Endothelial cell of umbilical vein (primary cell): ENCODE data around the gene PTCH2. TPM values are rescaled to one million over a fixed set of nuclear protein-coding genes. Genes with fewer than 3 reads are reported as not detected.

Experiments
- BruUV-seq: library from RNA; stranded (reverse); fragments of 400-500 nt; replicated peaks from 2 replicates; lab custom pipeline; 2021; lab: Mats Ljungman, UMichigan
- CTCF ChIA-PET: fragments of 300-600, 350-600 bp; sonication (Branson Sonifier 250); formaldehyde crosslinking; loops from one replicate; lab custom pipeline; 2021; ENCODE audit warnings: antibody characterized with exemption, inconsistent platforms; lab: Charles Lee
- POLR2A ChIA-PET: fragments of 300-600, 350-600 bp; sonication (Branson Sonifier 250); formaldehyde crosslinking; loops from one replicate; lab custom pipeline; 2021; ENCODE audit warnings: antibody characterized with exemption, inconsistent platforms; lab: Charles Lee
- DNase-seq: peaks from one replicate; pipeline ENCODE4 v3.0.0-alpha.2; 2011; ENCODE audit warnings: low read depth, low spot score
- FAIRE-seq: peaks from 2 replicates; lab custom pipeline; 2011; peaks lifted over from hg19 to GRCh38; lab: Jason Lieb, UNC
- H2AFZ ChIP-seq: 2 replicates; pipeline ENCODE4 v1.6.0; 2012; ENCODE audit warnings: low read depth, low read length, control low read depth, inconsistent platforms
- H3K27ac ChIP-seq: 2 replicates; pipeline ENCODE4 v1.5.1; 2011; ENCODE audit warnings: low read depth, mild to moderate bottlenecking, control low read depth, low read length, moderate library complexity; ENCODE audit not compliant: insufficient read depth
- H3K27me3 ChIP-seq, 2 experiments: 2 replicates each; pipeline versions ENCODE4 v1.6.0 to v1.6.1; 2011; ENCODE audit warnings: low read length in 2 of 2, mixed read lengths in 1 of 2; ENCODE audit not compliant: control insufficient read depth in 2 of 2, insufficient read depth in 2 of 2
- H3K36me3 ChIP-seq, 2 experiments: 2 replicates in 1 of 2; 3 replicates in 1 of 2; pipeline ENCODE4 v1.5.1; 2011; ENCODE audit warnings: low read length in 2 of 2, mild to moderate bottlenecking in 1 of 2, moderate library complexity in 1 of 2; ENCODE audit not compliant: control insufficient read depth in 2 of 2, insufficient read depth in 2 of 2; ENCODE audit errors: extremely low read depth in 1 of 2
- H3K4me1 ChIP-seq: 3 replicates; pipeline ENCODE4 v1.5.1; 2011; ENCODE audit warnings: mild to moderate bottlenecking, low read length; ENCODE audit not compliant: control insufficient read depth, insufficient read depth; ENCODE audit errors: extremely low read depth
- H3K4me2 ChIP-seq: 2 replicates; pipeline ENCODE4 v1.6.1; 2011; ENCODE audit warnings: low read length, control low read depth, mixed read lengths; ENCODE audit not compliant: insufficient read depth
- H3K4me3 ChIP-seq, 3 experiments: fragments of 200-600 bp in 1 of 3; sonication (generic), shearing (Covaris generic) in 1 of 3; replicated peaks in 1 of 3; 2 replicates each; pipeline ENCODE4 v1.5.1; 2011 to 2016; ENCODE audit warnings: control low read depth in 3 of 3, low read length in 3 of 3, mild to moderate bottlenecking in 2 of 3, inconsistent platforms in 1 of 3, low read depth in 1 of 3, moderate library complexity in 1 of 3; ENCODE audit not compliant: insufficient read depth in 1 of 3
- H3K79me2 ChIP-seq: 2 replicates; pipeline ENCODE4 v1.6.0; 2012; ENCODE audit warnings: low read length, inconsistent platforms; ENCODE audit not compliant: control insufficient read depth, insufficient read depth
- H3K9ac ChIP-seq: replicated peaks from 2 replicates; pipeline ENCODE3; 2011; ENCODE audit warnings: low read length, control low read depth; ENCODE audit not compliant: insufficient read depth; ENCODE audit errors: extremely low read depth
- H3K9me1 ChIP-seq: replicated peaks from 3 replicates; pipeline ENCODE4 v1.6.0; 2011; ENCODE audit warnings: mild to moderate bottlenecking, low read length; ENCODE audit not compliant: control insufficient read depth, insufficient read depth; ENCODE audit errors: extremely low read depth
- H3K9me3 ChIP-seq: replicated peaks from 2 replicates; pipeline ENCODE4 v1.5.1; 2012; ENCODE audit warnings: low read length, inconsistent platforms; ENCODE audit not compliant: control insufficient read depth, insufficient read depth
- H4K20me1 ChIP-seq: replicated peaks from 2 replicates; pipeline ENCODE3; 2011; ENCODE audit warnings: mild to moderate bottlenecking, low read length; ENCODE audit not compliant: control insufficient read depth, insufficient read depth; ENCODE audit errors: extremely low read depth
- CTCF ChIP-seq, 2 donors: IDR thresholded peaks; 1 replicate in 1 of 2; 2 replicates in 1 of 2; pipeline ENCODE4 v1.5.1; 2011; ENCODE audit warnings: low read length in 2 of 2, mild to moderate bottlenecking in 2 of 2, moderate library complexity in 2 of 2, control low read depth in 1 of 2, inconsistent platforms in 1 of 2, low read depth in 1 of 2; ENCODE audit not compliant: insufficient read depth in 1 of 2; ENCODE audit errors: extremely low read depth in 1 of 2
- EZH2 ChIP-seq: IDR thresholded peaks from 2 replicates; pipeline ENCODE4 v1.6.1; 2012; ENCODE audit warnings: borderline replicate concordance, low read depth, mild to moderate bottlenecking, moderate library complexity, low read length, inconsistent platforms; ENCODE audit not compliant: severe bottlenecking
- FOS ChIP-seq: IDR thresholded peaks from 2 replicates; pipeline ENCODE4 v1.6.1; 2011; ENCODE audit warnings: mild to moderate bottlenecking, low read length, moderate library complexity, borderline replicate concordance; ENCODE audit not compliant: insufficient read depth
- GATA2 ChIP-seq: IDR thresholded peaks from 2 replicates; pipeline ENCODE4 v1.7.0; 2011; ENCODE audit warnings: low read depth, mild to moderate bottlenecking, moderate library complexity, mixed read lengths, low read length; ENCODE audit not compliant: insufficient read length, insufficient read depth
- JUN ChIP-seq: IDR thresholded peaks from 2 replicates; pipeline ENCODE4 v1.6.1; 2011; ENCODE audit warnings: borderline replicate concordance, low read depth; ENCODE audit not compliant: insufficient read length, insufficient read depth
- MAX ChIP-seq: IDR thresholded peaks from 2 replicates; pipeline ENCODE4 v1.6.1; 2011; ENCODE audit not compliant: insufficient read depth, insufficient read length
- MYC ChIP-seq: IDR thresholded peaks from one replicate; pipeline ENCODE4 v1.6.1; 2011; ENCODE audit warnings: mild to moderate bottlenecking, low read depth, low read length
- POLR2A ChIP-seq: IDR thresholded peaks from 2 replicates; pipeline ENCODE4 v1.6.1; 2012; ENCODE audit warnings: low read depth, mild to moderate bottlenecking, control low read depth, low read length
- POLR2AphosphoS5 ChIP-seq: IDR thresholded peaks from 2 replicates; pipeline ENCODE4 v1.6.1; 2012; ENCODE audit warnings: low read depth, mild to moderate bottlenecking, control low read depth, low read length, moderate library complexity; ENCODE audit not compliant: insufficient read depth
- dilution Hi-C: fragments of 300-500 bp; cut with MboI; formaldehyde crosslinking; loops from one replicate; pipeline ENCODE4 v1.15.0; 2019; ENCODE audit warnings: low sequenced_read_pairs; ENCODE audit not compliant: extremely low pct_ligation_motif_present
- intact Hi-C: fragments of 100-400 bp; cut with micrococcal nuclease; formaldehyde crosslinking; loops from one replicate; pipeline ENCODE4 v1.10.0; 2022
- polyA plus RNA-seq, 4 experiments: library from polyadenylated mRNA; depleted of rRNA in 3 of 4; stranded (reverse) in 3 of 4; unstranded in 1 of 4; fragments of >200 nt; gene quantifications; 2 replicates each; pipeline versions ENCODE4 v1.2.1 to v1.2.3, GENCODE V29; 2011 to 2012; ENCODE audit warnings: missing spikeins in 1 of 4
- total RNA-seq: library from RNA; stranded (reverse); gene quantifications from 2 replicates; pipeline ENCODE4 v1.2.3, GENCODE V29; 2021

PTCH2 gene
- total and polyA plus RNA-seq, 2 donors (not counting 3 experiments of a cell fraction or from before 2014, with no cell fraction given), result 1.8 TPM

GRCh38 chr1:44860891-44861425 lies 17.9 kb upstream of the PTCH2 start:
- no peaks in the 10 kb centered on the region for H3K79me2 ChIP-seq
- no peak overlapping the region for H3K4me2 ChIP-seq
- no peaks in the 10 kb centered on the region for H3K27me3 ChIP-seq
- H3K36me3 ChIP-seq, result peaks cover 0 to 3% of the 10 kb centered on the region in 2 experiments
- dilution Hi-C loops, result no loop called here
- no peaks in the 10 kb centered on the region for H3K9me3 ChIP-seq
- intact Hi-C loops, result no loop called here
- BruUV-seq, result no TSS peak
- no peak for FAIRE-seq
- TF ChIP-seq POLR2A (no peak), MAX (no peak), POLR2AphosphoS5 (no peak), FOS (no peak), GATA2 (no peak), CTCF (IDR thresholded peaks at IDR 0.05; ENCODE audit: extremely low read depth in 1 of 2, insufficient read depth in 1 of 2, low read depth in 1 of 2, low read length in 2 of 2) (no peak), MYC (no peak), EZH2 (no peak), JUN (no peak)
- no peak overlapping the region for H3K9ac ChIP-seq
- H3K4me3 ChIP-seq, result no peak overlapping the region
- no peak overlapping the region for H2AFZ ChIP-seq
- H3K27ac ChIP-seq, result no peak overlapping the region
- CTCF ChIA-PET, result interaction anchor here (0.6 kb wide), 1 partner anchor 151 kb away, joined by 3 read pairs; the partner anchor contains the start of gene UROD
- no peaks in the 10 kb centered on the region for H4K20me1 ChIP-seq
- H3K9me1 ChIP-seq, result no peaks in the 10 kb centered on the region
- DNase-seq, result no peak
- no peaks in the 10 kb centered on the region for H3K4me1 ChIP-seq
- POLR2A ChIA-PET, result no interaction called here
